Activated CD4-positive, alpha-beta T cell treated with anti-CD3 and anti-CD28 coated beads for 4 hours (primary cell): ENCODE results near the gene GPR3.
A peak's percentile ranks its signal among the peaks of the same experiment; 100 is the strongest.

Source experiments
- DNase-seq, 2 donors: peaks; one replicate each; pipeline ENCODE4 v3.0.0-alpha.2; 2020

Gene GPR3, protein sequence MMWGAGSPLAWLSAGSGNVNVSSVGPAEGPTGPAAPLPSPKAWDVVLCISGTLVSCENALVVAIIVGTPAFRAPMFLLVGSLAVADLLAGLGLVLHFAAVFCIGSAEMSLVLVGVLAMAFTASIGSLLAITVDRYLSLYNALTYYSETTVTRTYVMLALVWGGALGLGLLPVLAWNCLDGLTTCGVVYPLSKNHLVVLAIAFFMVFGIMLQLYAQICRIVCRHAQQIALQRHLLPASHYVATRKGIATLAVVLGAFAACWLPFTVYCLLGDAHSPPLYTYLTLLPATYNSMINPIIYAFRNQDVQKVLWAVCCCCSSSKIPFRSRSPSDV

DNA sequence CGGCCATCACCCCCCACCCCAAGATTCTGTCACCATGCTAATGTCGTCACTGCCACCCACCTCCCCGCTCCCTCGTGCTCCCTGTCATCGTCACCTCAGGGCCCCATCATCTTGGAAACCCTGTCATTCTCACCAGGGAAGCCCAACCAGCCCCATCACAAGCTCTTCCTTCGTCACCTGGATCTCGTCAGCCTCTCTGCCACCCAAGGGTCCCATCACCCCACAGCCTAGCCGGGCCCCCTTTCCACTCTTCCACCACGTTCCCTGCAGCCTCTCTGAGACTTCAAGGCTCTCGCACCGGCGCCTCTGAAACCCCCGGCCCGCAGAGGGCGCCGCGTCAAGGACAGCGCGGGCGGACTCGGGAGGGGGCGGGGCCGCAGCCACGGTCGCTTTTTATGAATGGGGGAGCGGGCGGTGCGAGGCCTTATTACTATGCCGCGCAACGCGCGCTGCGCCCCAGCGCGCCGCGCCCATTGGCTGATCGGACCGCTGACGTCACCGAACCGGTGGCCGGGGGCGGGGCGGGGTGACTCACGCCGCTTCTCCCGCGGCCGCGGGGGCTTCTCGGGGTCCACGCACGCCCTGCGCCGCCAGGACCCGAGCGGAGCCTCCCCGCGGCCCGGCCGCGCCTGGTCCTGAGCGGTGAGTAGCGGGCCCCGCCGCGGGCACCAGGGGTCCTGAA lies at the start of gene GPR3:
GPR3 (plus strand) TSS at position 527 of the 682 bp plus-strand sequence. CDS start 1,177 bp downstream, outside the sequence.
- peak; percentile 93 to 94 for DNase-seq

DNA sequence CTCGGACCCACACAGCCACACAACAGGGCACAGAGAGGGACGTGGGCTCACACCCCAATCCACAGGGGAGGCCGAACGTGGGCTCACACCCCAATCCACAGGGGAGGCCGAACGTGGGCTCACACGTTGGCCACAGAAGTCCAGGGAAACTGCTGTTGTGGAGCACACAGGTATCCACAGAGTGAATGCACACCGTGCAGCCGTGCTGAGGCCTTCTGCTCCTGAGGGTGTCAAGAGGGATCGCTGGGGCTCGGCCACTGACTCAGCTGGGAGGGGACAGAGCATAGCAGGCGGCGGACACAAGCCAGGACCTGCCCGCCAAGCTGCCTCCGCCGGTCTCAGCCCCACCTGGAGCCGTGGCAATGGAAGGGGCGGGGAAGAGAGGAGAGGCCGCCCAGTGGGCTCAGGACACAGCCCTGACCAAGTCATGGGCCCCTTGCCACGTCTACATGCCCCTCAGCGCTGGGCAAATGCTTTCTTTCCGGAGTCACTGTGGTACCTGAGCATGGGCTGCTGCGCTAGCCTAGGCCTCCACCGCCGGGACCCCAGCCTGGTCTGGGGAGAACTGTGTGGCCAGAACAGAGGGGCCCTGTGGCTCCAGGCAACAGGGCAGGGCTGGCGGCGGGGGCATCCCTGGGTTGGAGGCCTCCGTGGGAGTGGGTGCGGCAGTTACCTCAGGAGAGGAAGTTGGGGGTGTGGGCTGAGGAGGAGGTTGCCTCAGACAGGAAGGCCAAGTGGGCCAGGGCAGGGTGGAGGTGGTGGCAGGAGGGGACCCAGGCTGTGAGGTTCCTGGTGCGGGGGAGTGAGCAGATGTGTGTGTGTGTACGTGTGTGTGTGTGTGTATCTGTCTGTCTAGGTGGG lies 49.4 kb upstream of the GPR3 start:
- DNase-seq = peak; percentile 83 to 91

DNA sequence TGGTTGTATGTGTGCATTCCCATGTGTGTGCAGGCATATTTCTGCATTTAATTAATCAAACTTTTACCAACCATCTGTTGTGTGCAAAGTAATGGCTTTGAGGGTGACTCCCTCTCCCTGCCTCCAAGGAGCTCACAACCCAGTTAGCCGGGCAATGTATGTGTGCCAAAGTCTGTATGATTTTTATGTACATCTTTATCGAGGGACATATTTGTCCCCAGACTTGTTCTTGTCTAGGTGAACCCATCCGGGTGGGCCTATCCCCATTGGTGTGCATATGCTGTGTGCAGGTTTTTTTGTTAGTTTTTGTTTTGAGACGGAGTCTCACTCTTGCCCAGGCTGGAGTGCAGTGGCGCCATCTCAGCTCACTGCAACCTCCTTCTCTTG lies 48.8 kb upstream of the GPR3 start:
- no peak for DNase-seq

DNA sequence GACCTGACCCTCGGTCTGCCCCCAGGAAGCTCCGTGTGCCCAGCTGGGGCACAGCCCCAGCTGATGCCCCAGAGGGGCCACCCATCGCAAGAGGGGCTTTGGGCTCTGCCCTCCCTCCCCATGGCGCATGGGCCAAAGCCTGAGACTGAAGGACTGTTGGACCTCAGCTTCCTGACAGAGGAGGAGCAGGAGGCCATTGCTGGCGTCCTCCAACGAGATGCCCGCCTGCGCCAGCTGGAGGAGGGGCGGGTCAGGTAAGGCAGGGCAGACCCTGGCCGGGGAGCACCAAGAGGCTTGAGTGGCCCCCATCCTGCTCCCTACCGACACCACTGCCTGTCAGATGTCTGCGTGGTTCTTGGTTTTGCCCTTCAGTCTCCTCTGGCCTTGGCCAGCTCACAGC lies 47.1 kb upstream of the GPR3 start:
- no peak for DNase-seq

DNA sequence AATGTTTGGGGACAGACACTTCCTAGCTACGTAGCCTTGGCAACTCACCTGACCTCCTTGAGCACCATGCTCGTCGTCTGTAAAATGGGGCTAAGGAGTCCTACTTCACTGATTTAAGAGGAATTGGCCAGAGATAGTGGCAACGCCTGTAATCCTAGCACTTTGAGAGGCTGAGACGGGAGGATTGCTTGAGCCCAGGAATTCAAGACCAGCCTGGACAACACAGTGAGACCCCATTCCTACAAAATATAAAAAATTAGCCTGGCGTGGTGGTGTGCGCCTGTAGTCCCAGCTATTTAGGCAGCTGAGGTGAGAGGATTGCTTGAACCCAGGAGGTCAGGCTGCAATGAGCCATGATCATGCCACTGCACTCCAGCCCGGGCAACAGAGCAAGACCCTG lies 46.1 kb upstream of the GPR3 start:
- no peak for DNase-seq

DNA sequence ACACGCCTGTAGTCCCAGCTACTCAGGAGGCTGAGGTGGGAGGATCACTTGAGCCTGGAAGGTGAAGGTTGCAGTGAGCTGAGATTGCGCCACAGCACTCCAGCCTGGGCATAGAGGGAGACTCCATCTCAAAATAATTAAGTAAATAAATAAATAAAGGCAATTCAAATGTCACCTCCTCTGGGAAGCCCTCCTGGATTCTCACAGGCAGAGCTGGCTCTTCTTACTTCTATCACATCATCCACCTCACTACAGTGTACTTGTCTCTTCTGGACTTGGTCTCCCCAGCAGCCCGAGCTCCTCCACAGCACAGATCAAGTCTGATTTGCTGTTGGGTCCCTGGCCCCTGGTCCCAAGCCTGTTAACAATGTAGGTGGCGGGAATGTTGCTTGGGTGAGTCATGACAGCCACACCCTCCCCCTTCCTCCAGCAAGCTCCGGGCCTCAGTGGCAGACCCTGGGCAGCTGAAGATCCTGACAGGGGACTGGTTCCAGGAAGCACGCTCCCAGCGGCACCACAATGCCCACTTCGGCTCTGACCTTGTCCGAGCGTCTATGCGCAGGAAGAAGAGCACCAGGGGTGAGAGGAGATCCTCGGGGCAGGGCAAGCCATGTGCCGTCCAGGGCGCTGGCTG lies 45.3 kb upstream of the GPR3 start:
- no peak for DNase-seq

DNA sequence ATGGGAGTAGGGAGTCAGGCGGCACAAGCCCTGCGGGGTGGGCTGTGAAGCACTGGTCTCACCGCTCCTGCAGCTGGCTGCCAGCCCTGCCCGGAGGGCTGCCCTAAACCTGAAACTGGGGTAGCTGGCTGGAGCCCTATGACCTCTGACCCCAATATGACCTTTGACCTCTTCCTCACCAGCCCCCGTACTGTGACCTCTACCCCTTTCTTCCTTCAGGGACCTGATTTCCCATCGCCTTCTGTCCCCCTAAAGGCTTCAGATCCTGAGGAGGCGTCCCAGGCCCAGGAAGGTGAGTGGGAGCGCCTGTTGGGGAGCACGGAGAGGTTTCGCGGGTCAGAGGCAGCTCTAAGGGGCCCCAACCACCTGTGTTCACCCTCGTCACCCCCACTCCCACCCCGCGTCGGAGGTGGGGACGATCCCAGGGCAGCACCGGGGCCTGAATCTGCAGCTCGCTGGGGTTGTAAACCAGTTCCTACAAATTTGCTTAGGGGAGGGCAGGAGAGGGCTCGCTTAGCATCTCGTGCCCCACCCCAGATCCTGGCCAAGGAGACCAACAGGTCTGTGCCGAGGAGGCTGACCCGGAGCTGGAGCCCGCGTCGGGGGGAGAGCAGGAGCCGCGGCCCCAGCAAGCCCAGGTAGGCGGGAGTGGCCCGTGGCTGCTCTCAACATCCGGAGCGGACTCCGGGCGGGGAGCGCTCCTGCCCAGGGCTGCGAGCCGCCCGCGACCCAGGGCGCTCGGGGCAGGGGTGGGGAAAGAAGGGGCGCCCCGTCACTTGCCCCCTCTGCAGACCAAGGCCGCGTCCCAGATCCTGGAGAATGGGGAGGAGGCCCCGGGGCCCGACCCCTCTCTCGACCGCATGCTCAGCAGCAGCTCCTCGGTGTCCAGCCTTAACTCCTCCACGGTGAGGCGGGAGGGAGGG lies 43.3 kb upstream of the GPR3 start:
- no peak for DNase-seq

DNA sequence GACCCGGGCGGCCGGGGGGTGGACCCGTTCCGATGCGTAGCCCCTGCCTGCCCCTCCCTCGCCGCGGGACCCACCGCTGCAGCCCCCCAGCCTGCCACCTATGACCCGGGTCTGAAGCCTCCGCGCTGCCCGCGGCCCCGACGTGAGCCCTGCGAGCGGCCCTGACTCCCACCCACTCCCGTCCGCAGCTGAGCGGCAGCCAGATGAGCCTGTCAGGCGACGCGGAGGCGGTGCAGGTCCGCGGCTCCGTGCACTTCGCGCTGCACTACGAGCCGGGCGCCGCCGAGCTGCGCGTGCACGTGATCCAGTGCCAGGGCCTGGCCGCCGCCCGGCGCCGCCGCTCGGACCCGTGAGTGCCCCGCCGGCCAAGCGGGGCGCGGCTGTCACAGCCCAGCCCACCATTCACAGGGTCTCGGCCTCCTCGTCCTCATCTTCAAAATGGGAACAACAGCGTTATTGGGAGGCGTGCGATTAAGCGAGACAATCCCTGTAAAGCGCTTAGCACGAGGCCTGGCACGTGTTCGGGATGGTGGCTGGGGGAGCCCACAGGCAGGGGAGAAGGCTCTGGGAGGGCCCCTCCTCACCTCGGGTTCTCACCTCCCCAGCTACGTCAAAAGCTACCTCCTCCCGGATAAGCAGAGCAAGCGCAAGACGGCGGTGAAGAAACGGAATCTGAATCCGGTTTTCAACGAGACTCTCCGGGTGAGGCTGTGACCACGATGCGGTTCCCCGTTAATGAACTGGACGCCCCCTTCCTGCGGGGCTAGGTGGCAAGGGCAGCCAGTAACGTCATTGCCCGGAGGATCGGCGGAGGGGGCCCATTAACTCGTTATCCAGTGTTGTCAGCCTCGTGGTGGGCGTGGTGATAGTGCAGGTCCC lies 42.4 kb upstream of the GPR3 start:
- DNase-seq = no peak

DNA sequence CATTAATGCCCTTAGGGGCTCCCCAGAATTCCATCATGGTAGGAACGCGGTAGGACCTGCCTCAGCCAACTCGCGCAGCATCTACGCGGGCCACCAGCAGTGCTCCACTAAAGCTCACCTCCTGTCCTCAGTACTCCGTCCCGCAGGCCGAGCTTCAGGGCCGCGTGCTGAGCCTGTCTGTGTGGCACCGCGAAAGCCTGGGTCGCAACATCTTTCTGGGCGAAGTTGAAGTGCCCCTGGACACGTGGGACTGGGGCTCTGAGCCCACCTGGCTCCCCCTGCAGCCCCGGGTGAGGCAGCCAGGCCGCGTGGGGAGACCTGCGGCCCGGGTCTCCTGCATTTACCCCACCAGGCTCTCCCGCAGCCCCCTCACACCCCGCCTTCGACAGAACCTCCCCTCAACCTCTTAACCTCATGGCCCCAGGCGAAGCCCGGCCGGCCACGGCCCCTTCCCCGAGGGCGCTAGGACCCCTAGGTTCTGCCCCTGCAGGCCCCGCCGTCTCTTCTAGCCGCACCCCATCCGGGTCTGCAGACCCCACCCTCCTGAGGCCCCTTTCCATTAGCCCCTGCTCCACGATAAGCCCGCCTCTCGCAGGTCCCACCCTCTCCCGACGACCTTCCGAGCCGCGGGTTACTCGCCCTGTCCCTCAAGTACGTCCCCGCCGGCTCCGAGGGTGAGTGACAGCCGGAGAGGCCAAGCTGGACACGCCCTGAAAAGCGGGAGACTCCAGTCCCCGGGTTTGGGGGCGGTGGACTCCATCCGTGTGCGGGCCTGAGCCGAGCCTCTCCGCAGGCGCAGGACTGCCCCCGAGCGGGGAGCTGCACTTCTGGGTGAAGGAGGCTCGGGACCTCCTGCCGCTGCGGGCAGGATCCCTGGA lies 41.5 kb upstream of the GPR3 start:
- no peak for DNase-seq

DNA sequence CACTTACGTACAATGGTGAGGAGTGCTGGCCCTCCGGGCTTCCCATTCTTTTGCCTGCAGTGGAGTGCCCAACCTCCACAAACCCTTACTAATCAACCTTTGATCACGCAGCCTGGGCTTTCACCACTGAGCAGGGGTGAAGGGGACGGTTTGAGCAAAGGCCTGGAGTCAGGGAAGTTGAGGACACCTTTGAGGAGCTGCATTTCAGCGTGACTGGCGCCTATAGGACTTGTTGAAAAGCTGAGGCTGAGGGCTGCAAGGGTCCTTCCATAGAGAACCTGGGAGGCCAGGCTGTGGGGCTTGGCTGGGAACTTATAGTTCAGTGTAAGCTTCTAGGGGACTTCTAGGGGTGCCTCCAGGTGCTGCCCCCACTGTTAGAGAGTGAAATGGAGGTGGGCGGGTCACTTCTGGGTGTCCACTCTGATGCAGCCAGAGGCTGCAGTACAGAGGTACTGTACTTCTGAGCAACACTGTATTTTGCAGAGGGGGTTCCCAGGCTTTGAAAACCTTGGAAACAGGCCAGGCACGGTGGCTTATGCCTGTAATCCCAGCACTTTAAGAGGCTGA lies 40.8 kb upstream of the GPR3 start:
- DNase-seq = no peak

DNA sequence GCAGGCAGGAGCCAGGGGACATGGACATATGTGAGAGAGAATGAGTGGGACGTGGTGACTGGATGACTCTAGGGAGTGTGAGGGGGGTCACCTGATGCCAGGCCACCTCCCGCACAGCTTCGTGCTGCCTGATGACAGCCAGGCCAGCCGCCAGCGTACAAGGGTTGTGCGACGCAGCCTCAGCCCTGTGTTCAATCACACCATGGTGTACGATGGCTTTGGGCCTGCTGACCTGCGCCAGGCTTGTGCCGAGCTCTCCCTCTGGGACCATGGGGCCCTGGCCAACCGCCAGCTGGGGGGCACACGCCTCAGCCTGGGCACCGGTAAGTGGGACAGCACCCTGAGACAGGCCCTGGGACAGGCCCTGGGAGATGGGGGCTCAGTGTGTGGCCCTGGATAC lies 39.3 kb upstream of the GPR3 start:
- DNase-seq = no peak

DNA sequence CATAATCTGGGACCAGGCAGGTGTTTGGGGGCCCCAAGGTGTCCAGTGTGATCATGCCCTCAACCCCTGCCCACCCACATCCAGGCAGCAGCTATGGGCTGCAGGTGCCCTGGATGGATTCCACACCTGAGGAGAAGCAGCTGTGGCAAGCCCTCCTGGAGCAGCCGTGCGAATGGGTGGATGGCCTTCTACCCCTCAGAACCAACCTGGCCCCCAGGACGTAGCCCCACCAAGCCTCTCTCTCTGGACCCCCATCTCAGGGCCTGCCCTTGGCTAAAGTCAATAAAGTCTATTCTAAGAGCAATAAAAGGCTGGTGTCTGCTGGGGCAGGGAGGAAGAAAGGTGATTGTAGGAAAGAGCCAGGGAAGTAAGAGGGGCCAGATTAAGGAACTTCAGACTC lies 38.8 kb upstream of the GPR3 start:
- no peak for DNase-seq

DNA sequence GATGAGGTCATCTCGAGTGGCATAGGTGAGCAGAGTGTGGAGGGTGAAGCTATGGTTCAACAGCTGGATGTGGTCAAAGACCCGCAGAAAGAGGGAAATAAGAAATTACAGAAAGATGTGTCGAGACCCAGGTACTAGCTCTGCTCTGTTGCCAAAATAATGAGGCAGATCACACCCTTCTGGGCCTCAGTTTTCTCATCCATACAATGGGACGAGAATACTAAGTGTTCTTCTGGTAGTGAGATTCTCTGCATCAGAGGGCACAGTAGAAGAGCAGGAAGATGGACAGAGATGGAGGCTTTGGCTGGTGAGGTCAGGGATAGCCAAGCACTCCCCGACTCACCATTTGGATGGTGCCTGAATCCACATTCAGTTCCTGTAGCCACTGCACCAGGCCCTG lies 36.7 kb upstream of the GPR3 start:
- no peak for DNase-seq

DNA sequence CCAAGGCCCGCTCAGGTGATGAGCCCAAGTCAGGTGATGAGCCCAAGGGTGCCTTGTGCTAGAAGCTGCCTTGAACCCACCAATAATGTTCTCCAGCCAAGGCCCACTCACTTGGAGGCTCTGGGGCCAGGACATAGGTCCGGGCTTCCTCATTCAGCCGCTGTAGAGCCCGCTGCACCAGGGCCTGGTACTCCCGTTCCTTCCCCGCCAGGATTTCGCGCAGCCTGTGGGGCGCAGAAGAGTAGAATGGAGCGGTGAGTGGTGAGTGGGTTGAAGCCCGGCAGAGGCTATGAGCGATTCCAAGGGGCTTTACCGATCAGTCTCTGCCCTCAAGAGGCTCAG lies 36.2 kb upstream of the GPR3 start:
- DNase-seq = no peak

DNA sequence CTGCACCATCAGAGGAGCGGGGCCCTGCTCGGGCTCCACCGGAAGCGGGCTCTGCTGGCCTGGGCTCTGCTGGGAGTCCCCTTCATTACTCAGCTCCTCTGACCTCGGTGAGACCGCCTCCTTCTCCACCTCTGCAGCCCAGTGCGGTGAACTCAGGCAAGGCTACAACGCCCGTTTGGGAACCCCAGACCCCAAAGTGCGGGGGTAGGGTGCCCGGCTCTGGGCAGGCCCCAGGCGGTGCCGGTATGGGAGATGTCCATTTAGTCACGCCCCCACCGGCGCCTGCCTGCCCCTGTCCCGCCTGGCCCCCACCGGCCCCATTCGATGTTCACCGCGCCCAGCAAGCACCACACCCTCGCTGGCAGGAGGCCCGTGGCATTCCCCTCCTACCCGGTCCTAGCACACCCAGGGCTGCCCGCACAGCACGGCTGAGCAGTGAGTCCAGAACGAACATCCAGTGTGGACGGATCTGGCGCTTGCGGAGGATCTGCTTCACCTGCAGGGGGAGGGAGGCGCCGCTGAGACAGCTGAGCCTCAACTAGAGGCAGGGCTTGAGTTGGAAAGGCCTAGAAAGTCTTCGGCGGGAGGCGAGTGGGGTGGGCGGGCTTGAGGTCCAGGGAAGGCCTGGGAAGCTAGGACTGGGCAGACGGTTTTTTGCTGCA lies 35.7 kb upstream of the GPR3 start:
- DNase-seq = peak in 1 of 2 donors; percentile 35

DNA sequence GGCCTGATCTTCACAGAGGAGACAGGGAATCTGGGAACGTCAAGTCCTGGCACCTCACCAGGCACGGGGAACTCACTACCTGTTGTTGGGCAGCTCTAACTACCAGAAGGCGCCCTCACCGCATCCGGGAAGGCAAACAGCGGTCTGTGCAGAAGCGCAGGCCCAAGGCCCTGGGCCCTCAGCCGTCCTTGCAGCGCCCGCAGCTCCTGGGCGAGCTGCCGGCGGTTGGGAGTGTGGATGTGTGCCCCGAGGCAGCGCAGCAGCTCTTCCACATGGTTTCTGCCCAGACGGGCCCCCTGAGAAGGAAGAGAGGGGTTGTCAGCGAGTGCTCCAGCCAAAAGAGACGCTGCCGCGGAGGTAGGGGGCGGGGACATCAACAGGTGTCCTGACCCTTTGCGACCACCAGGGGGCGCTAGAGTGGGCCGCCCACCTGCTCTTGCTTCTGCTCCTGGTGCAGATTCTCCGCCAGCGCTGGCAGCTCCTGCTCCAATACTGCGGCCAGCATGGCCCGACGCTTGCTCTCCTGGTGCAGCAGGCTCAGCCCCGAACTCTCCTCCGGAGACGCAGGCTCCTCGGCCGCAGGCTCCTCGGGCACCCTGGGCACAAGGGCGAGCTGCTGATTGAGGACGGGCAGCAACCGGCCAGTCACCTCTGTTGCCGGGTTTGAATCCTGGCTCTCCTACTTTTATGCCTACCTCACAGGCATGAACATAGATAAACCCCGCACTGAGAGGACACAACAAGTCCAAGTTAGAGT lies 35.0 kb upstream of the GPR3 start:
- peak; percentile 75 to 78 for DNase-seq

DNA sequence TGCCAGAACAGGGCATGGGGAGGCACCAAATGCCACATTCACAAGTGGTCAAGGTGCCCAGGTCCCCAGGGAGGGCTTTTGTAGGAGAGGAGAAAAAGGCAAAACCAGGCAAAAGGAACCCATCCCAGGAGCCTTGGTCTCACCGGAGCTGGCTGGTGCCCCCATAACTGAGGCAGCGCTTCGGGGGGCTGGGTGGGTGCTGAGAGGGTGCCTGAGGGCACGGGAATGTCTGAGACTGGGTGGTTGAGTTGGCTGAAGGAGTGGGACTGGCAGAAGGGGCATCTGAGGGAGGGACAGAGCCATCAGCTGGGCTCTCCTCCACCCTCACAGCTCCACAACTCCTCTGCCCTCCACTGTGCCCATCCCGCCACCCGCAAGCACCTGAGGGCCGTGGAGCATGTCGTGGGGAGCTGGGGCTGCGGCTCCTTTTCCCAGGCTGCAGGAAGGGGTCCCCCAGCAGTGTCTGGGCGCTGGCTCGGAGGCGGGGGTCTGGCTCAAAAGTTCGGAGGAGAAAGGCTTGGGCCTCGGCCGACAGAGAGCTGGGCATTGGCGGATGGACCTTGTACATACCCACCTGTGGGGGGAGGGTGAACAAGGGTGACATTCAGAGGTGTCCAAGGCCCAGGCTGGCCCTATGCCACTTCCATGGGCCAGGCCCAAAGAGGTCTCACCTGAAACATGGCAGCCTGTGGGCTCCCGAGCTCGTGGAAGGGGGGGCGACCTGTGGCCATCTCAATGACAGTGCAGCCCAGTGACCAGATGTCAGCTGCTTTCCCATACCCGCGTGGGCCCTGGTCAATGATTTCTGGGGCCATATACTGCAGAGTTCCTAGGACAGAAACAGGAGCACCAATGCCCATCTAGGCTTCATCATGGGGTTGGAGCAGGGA lies 34.1 kb upstream of the GPR3 start:
- DNase-seq = no peak
